Measurements from ENCODE around the gene TBC1D22A. TPM values are rescaled to one million over a fixed set of nuclear protein-coding genes. Genes with fewer than 3 reads are reported as not detected.

TBC1D22A gene
- total and polyA plus RNA-seq, 9 of the 15 experiments (the other 6 are each of a cell fraction or from before 2014, with no cell fraction given): 0.20 to 11.5 (median 5.2) TPM

- TF ChIP-seq E4F1 (CRISPR knock-in tag; IDR thresholded peaks at IDR 0.05; ENCODE audit: borderline replicate concordance) (no peak), BRD9 (IDR thresholded peaks at IDR 0.05; ENCODE audit: low read depth, partially characterized antibody) (no peak), FOXO4 (CRISPR knock-in tag; IDR thresholded peaks at IDR 0.05) (no peak)
These were observed 305.0 kb downstream of the TBC1D22A start (continued) for GRCh38 chr22:47067321-47067890.

GRCh38 chr22:47067911-47068625 is 305.6 kb downstream of the TBC1D22A start:
- ATAC-seq: no peak
- ChIA-PET POLR2A (no interaction called here), CTCF (ENCODE audit: low intra/inter-chr PET ratio) (no interaction called here)
- in situ Hi-C loops (cut with MboI) (no loop called here), intact Hi-C loops (cut with micrococcal nuclease) (no loop called here)
- no peak overlapping the region for H2AFZ ChIP-seq (ENCODE audit: low read depth, low read length)
- no peaks in the 10 kb centered on the region for H3K79me2 ChIP-seq (ENCODE audit: control insufficient read depth, insufficient read depth, low read length)
- no peaks in the 10 kb centered on the region for H3K36me3 ChIP-seq (ENCODE audit: control insufficient read depth, insufficient read depth, low read length)
- H3K4me2 ChIP-seq (ENCODE audit: insufficient read depth, low read length): no peak overlapping the region
- no peak overlapping the region for H3K4me3 ChIP-seq
- H3K4me1 ChIP-seq (replicated peaks in 1 of 2; ENCODE audit: control insufficient read depth in 2 of 2, insufficient read depth in 2 of 2, low read length in 2 of 2): no peaks in the 10 kb centered on the region
- no peaks in the 10 kb centered on the region for H3K9me1 ChIP-seq (ENCODE audit: control insufficient read depth, insufficient read depth, low read length)
- H3K27me3 ChIP-seq (ENCODE audit: control insufficient read depth in 2 of 2, insufficient read depth in 2 of 2, low read length in 2 of 2): no peaks in the 10 kb centered on the region
- no peaks in the 10 kb centered on the region for H3K9me3 ChIP-seq (replicated peaks; ENCODE audit: control insufficient read depth, insufficient read depth, low read depth, low read length)
- 65% methylated on average over 11 of the region's 14 CpGs for WGBS (ENCODE audit: insufficient coverage, low coverage, missing lambda C conversion rate)
- no TSS peak for BruUV-seq (replicated peaks)
- FAIRE-seq: no peak
- H3K27ac ChIP-seq (ENCODE audit: extremely low read depth, low read depth, low read length): no peak overlapping the region
- no peaks in the 10 kb centered on the region; the same call in 1 of the 2 replicates for H4K20me1 ChIP-seq (replicated peaks; ENCODE audit: control insufficient read depth, insufficient read depth, low read length)
- TF ChIP-seq ZNF583 (CRISPR knock-in tag; IDR thresholded peaks at IDR 0.05) (no peak), EZH2 (IDR thresholded peaks at IDR 0.05; ENCODE audit: borderline replicate concordance, low read depth, low read length) (no peak), TRIM28 (IDR thresholded peaks at IDR 0.05) (no peak), ZBTB43 (CRISPR knock-in tag; IDR thresholded peaks at IDR 0.05) (no peak), TBP (optimal IDR thresholded peaks at IDR 0.05; ENCODE audit: low read depth, low read length) (no peak), FIP1L1 (IDR thresholded peaks at IDR 0.05; ENCODE audit: low read depth, low read length, poor library complexity, severe bottlenecking) (no peak), THRA (IDR thresholded peaks at IDR 0.05) (no peak), FOXK2 (conservative IDR thresholded peaks at IDR 0.05 in 1 of 2, IDR thresholded peaks at IDR 0.05 in 1 of 2; ENCODE audit: low read depth in 2 of 2) (no peak), ZNF232 (CRISPR knock-in tag; IDR thresholded peaks at IDR 0.05) (no peak), SRF (CRISPR knock-in tag; IDR thresholded peaks at IDR 0.05) (no peak)
- DNase-seq (ENCODE audit: extremely low read depth in 1 of 4, low spot score in 3 of 4): no peak
- no peak overlapping the region for H3K9ac ChIP-seq (ENCODE audit: insufficient read depth in 1 of 2, low read depth in 2 of 2, low read length in 2 of 2)

All from K562 (cell line).